ENCODE measurements around the gene C3orf80.
"Not testable (repeated sequence)": the region's sequence is repeated elsewhere in the genome, so short reads cannot be mapped to it uniquely, and the experiment has no call there.

DNA sequence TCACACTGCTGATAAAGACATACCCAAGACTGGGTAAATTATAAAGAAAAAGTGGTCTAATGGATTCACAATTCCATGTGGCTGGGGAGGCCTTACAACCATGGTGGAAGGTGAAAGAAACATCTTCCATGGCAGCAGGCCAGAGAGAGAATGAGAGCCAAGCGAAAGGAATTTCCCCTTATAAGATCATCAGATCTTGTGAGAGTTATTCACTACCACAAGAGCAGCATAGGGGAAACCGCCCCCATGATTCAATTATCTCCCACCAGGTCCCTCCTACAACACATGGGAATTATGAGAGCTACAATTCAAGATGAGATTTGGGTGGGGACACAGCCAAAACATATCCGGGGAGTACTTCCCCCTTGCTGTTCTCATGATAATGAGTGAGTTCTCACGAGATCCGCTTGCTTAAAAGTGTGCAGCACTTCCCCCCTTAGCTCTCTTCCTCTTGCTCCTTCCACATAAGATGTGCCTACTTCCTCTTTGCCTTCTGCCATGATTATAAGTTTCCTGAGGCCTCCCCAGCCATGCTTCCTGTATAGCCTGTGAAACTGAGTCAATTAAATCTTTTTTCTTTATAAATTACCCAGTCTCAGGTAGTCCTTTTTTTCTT lies 20.7 kb upstream of the C3orf80 start:
- TF ChIP-seq EZH2phosphoT487 (IDR thresholded peaks at IDR 0.05; ENCODE audit: insufficient read depth, low read depth); EZH2 (IDR thresholded peaks at IDR 0.05; ENCODE audit: insufficient read depth, poor library complexity, severe bottlenecking): not testable (repeated sequence)

Data from GM23248 (cell line).